Measurements from ENCODE around the gene APOBEC3G.

GRCh38 chr22:39115977-39116621 lies 39.0 kb downstream of the APOBEC3G start:
- TF ChIP-seq POLR2A (IDR thresholded peaks at IDR 0.05; ENCODE audit: low read length) (no peak), GATA1 (IDR thresholded peaks at IDR 0.05; ENCODE audit: low read depth, low read length) (no peak)

Measured in erythroblast (primary cell).